Measurements from ENCODE around the gene CDKN2B. TPM values are rescaled to one million over a fixed set of nuclear protein-coding genes. Genes with fewer than 3 reads are reported as not detected.

Gene CDKN2B
- total RNA-seq, 4 donors from 2014 or later: 4.5 to 25.1 (median 15.6) TPM

DNA sequence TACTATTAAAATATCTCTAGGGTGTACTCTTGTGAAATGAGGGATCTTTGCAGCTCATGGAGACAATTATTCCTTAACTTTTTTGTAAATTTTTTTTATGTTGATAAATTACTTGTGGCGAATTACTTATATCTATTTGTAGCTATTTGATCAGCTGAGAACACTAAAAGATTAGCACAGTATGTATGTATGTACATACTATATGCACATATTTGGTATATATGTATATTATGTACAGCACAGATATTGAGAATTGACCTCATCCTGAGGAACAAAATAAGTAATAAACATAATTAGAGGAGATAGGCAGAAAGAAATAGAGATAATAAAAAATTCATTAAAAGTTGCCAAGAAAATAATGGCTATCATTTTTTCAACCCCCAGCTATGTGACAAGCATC is 26.7 kb downstream of the CDKN2B start:
- H3K36me3 ChIP-seq: no peaks in the 10 kb centered on the region
- no peak for DNase-seq
- no peaks in the 10 kb centered on the region for H3K9me3 ChIP-seq
- H3K27ac ChIP-seq: no peak overlapping the region
- no peaks in the 10 kb centered on the region for H3K4me1 ChIP-seq
- in situ Hi-C loops (cut with MboI; ENCODE audit: low sequenced_read_pairs in 4 of 4): loop anchor here in 2 of 4 donors (25.0 kb wide), 1 partner anchor 645 kb away; the partner anchor contains the start of gene KLHL9 (in 2 of the 2)
- intact Hi-C loops (cut with DNase I; ENCODE audit: low total_unique reads): no loop called here
- no peak for TF ChIP-seq POLR2A (IDR thresholded peaks at IDR 0.05)
- peaks cover 72 to 83% (median 78%) of the 10 kb centered on the region in 3 donors for H3K27me3 ChIP-seq
- ATAC-seq: no peak
- no peak overlapping the region for H3K4me3 ChIP-seq

DNA sequence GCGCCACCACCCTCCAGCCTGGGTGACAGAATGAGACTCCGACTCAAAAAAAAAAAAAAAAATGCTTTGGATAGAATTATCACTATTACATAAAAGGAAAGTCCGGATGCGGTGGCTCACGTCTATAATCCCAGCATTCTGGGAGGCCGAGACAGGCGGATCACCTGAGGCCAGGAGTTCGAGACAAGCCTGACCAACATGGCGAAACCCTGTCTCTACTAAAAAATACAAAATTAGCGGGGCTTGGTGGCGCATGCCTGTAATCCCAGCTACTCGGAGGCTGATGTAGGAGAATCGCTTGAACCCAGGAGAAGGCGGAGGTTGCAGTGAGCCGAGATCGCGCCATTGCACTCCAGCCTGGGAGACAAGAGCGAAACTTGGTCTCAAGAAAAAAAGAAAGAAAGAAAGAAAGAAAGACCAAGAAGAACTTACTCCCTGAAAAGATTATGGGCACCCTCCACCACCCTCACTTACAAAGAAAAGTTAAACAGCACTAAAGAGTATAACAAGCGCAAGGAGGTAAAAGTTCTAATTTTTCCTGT is 32.7 kb downstream of the CDKN2B start:
- intact Hi-C loops (cut with DNase I; ENCODE audit: low total_unique reads) (no loop called here), in situ Hi-C loops (cut with MboI; ENCODE audit: low sequenced_read_pairs in 4 of 4) (loop anchor here in 2 of 4 donors (25.0 kb wide), 1 partner anchor 639 kb away; the partner anchor contains the start of gene KLHL9 (in 2 of the 2))
- no peak for DNase-seq
- no peaks in the 10 kb centered on the region for H3K9me3 ChIP-seq
- H3K4me1 ChIP-seq: peaks cover 13% of the 10 kb centered on the region in 2 donors
- H3K4me3 ChIP-seq: no peak overlapping the region
- no peak overlapping the region for H3K27ac ChIP-seq
- no peaks in the 10 kb centered on the region for H3K36me3 ChIP-seq
- ATAC-seq: no peak
- TF ChIP-seq POLR2A (IDR thresholded peaks at IDR 0.05): no peak
- TF ChIP-seq, protein P1, sequence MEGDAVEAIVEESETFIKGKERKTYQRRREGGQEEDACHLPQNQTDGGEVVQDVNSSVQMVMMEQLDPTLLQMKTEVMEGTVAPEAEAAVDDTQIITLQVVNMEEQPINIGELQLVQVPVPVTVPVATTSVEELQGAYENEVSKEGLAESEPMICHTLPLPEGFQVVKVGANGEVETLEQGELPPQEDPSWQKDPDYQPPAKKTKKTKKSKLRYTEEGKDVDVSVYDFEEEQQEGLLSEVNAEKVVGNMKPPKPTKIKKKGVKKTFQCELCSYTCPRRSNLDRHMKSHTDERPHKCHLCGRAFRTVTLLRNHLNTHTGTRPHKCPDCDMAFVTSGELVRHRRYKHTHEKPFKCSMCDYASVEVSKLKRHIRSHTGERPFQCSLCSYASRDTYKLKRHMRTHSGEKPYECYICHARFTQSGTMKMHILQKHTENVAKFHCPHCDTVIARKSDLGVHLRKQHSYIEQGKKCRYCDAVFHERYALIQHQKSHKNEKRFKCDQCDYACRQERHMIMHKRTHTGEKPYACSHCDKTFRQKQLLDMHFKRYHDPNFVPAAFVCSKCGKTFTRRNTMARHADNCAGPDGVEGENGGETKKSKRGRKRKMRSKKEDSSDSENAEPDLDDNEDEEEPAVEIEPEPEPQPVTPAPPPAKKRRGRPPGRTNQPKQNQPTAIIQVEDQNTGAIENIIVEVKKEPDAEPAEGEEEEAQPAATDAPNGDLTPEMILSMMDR (IDR thresholded peaks at IDR 0.05 in 4 of 5, conservative IDR thresholded peaks at IDR 0.05 in 1 of 5): no peak
- H3K27me3 ChIP-seq: peaks cover 86 to 93% (median 92%) of the 10 kb centered on the region in 3 donors

DNA sequence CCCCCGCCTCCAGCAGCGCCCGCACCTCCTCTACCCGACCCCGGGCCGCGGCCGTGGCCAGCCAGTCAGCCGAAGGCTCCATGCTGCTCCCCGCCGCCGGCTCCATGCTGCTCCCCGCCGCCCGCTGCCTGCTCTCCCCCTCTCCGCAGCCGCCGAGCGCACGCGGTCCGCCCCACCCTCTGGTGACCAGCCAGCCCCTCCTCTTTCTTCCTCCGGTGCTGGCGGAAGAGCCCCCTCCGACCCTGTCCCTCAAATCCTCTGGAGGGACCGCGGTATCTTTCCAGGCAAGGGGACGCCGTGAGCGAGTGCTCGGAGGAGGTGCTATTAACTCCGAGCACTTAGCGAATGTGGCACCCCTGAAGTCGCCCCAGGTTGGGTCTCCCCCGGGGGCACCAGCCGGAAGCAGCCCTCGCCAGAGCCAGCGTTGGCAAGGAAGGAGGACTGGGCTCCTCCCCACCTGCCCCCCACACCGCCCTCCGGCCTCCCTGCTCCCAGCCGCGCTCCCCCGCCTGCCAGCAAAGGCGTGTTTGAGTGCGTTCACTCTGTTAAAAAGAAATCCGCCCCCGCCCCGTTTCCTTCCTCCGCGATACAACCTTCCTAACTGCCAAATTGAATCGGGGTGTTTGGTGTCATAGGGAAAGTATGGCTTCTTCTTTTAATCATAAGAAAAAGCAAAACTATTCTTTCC is 34.2 kb downstream of the CDKN2B start:
- Histone ChIP-seq H3K36me3 (no peaks in the 10 kb centered on the region), H3K4me3 (peak overlapping the region; percentile 49 to 69 (median 54)), H3K4me1 (peaks cover 13% of the 10 kb centered on the region in 2 donors), H3K27ac (no peak overlapping the region), H3K9me3 (no peaks in the 10 kb centered on the region), H3K27me3 (peaks cover 93 to 100% (median 98%) of the 10 kb centered on the region in 3 donors)
- TF ChIP-seq POLR2A (IDR thresholded peaks at IDR 0.05): no peak
- TF ChIP-seq, protein P1 (IDR thresholded peaks at IDR 0.05 in 4 of 5, conservative IDR thresholded peaks at IDR 0.05 in 1 of 5): no peak
- DNase-seq (no peak), ATAC-seq (peak; percentile 52 to 53)
- in situ Hi-C loops (cut with MboI; ENCODE audit: low sequenced_read_pairs in 4 of 4) (loop anchor here in 2 of 4 donors (25.0 kb wide), 1 partner anchor 638 kb away; the partner anchor contains the start of gene KLHL9 (in 2 of the 2)), intact Hi-C loops (cut with DNase I; ENCODE audit: low total_unique reads) (loop anchor here (2.0 kb wide), 1 partner anchor 18 kb away; no protein-coding TSS in a partner anchor)

DNA sequence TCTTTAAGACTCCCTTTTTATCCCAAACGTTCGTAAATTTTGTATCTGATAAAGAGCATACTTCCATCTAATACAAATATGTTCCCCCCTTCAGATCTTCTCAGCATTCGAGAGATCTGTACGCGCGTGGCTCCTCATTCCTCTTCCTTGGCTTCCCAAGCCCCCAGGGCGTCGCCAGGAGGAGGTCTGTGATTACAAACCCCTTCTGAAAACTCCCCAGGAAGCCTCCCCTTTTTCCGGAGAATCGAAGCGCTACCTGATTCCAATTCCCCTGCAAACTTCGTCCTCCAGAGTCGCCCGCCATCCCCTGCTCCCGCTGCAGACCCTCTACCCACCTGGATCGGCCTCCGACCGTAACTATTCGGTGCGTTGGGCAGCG is 34.8 kb downstream of the CDKN2B start:
- no peak overlapping the region for H3K27ac ChIP-seq
- DNase-seq (no peak), ATAC-seq (no peak)
- no peaks in the 10 kb centered on the region for H3K36me3 ChIP-seq
- in situ Hi-C loops (cut with MboI; ENCODE audit: low sequenced_read_pairs in 4 of 4): no loop called here
- H3K4me3 ChIP-seq: peak overlapping the region; percentile 49 to 69 (median 54)
- H3K9me3 ChIP-seq: no peaks in the 10 kb centered on the region
- peaks cover 93 to 100% (median 98%) of the 10 kb centered on the region in 3 donors for H3K27me3 ChIP-seq
- TF ChIP-seq POLR2A (IDR thresholded peaks at IDR 0.05): no peak
- TF ChIP-seq, protein P1 (IDR thresholded peaks at IDR 0.05 in 4 of 5, conservative IDR thresholded peaks at IDR 0.05 in 1 of 5): no peak
- intact Hi-C loops (cut with DNase I; ENCODE audit: low total_unique reads): loop anchor here (2.0 kb wide), 1 partner anchor 18 kb away; no protein-coding TSS in a partner anchor
- peaks cover 13% of the 10 kb centered on the region in 2 donors for H3K4me1 ChIP-seq

DNA sequence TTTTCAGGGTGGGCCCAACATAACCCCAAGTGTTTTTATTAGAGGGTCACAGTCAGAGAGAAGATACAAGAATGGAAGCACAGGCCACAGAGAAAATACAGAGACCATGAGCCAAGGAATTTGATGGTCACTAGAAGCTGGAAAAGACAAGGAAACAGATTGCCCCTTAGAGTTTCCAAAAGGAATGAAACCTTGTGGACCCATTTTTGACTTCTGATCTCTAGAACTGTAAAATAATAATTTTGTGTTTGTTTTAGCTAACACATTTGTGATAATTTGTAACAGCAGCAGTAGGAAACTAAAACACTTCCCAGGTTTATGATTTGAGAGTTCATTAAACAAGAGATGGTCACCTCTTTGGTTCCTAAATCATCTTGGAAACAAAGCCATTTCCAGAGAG is 36.7 kb downstream of the CDKN2B start:
- intact Hi-C loops (cut with DNase I; ENCODE audit: low total_unique reads): no loop called here
- DNase-seq: no peak

More for the DNA sequence above, 36.7 kb downstream of the CDKN2B start:
- H3K9me3 ChIP-seq: no peaks in the 10 kb centered on the region
- no peak for ATAC-seq
- no peaks in the 10 kb centered on the region for H3K36me3 ChIP-seq
- in situ Hi-C loops (cut with MboI; ENCODE audit: low sequenced_read_pairs in 4 of 4): no loop called here
- no peak overlapping the region for H3K27ac ChIP-seq
- no peak overlapping the region for H3K4me3 ChIP-seq
- H3K4me1 ChIP-seq: peaks cover 13 to 18% of the 10 kb centered on the region in 2 donors
- peaks cover 97 to 100% (median 100%) of the 10 kb centered on the region in 3 donors for H3K27me3 ChIP-seq
- TF ChIP-seq, protein P1 (IDR thresholded peaks at IDR 0.05 in 4 of 5, conservative IDR thresholded peaks at IDR 0.05 in 1 of 5): no peak
- TF ChIP-seq POLR2A (IDR thresholded peaks at IDR 0.05): no peak
